Upper lobe of left lung (tissue), 6 donors: ENCODE data around the gene DNAJC3. TPM values are rescaled to one million over a fixed set of nuclear protein-coding genes. Genes with fewer than 3 reads are reported as not detected.

Experiments used
- ATAC-seq, 2 donors: fragments of 200-7000 bp; cut with Tn5 transposase; one replicate each; pipeline ENCODE4 v1.9.1; 2022; ENCODE audit warnings: mild to moderate bottlenecking in 2 of 2, moderate library complexity in 2 of 2; ENCODE audit not compliant: low FRiP score in 2 of 2
- DNase-seq, 2 donors: peaks; one replicate each; pipeline ENCODE4 v3.0.0-alpha.2; 2019 to 2020
- H3K27ac ChIP-seq, 4 donors: fragments of 200-600 bp; sonication (generic); one replicate each; pipeline ENCODE4 v1.5.1; 2016 to 2019
- H3K27me3 ChIP-seq, 4 donors: fragments of 200-600 bp; sonication (generic); one replicate each; pipeline ENCODE4 v1.5.1; 2017 to 2019
- H3K36me3 ChIP-seq, 4 donors: fragments of 200-600 bp; sonication (generic); one replicate each; pipeline ENCODE4 v1.5.1; 2016 to 2019
- H3K4me1 ChIP-seq, 4 donors: fragments of 200-600 bp; sonication (generic); one replicate each; pipeline ENCODE4 v1.5.1; 2018 to 2019
- H3K4me3 ChIP-seq, 4 donors: fragments of 200-600 bp; sonication (generic); one replicate each; pipeline ENCODE4 v1.5.1; 2017 to 2019; ENCODE audit warnings: mild to moderate bottlenecking in 2 of 4, moderate library complexity in 1 of 4
- H3K9me3 ChIP-seq, 4 donors: fragments of 200-600 bp; sonication (generic); one replicate each; pipeline ENCODE4 v1.5.1; 2018 to 2019
- EP300 ChIP-seq, 4 donors: sonication (generic); formaldehyde crosslinking; IDR thresholded peaks; one replicate each; pipeline ENCODE4 v1.5.1; 2017; ENCODE audit warnings: antibody characterized with exemption in 4 of 4, control low read depth in 2 of 4
- POLR2A ChIP-seq, 4 donors: fragments of 450-650 bp; IDR thresholded peaks; one replicate each; pipeline ENCODE4 v1.5.1; 2016 to 2017; ENCODE audit warnings: antibody characterized with exemption in 4 of 4, mild to moderate bottlenecking in 2 of 4
- POLR2AphosphoS5 ChIP-seq, 2 donors: sonication (generic); formaldehyde crosslinking; IDR thresholded peaks; one replicate each; pipeline ENCODE4 v1.5.1; 2017; ENCODE audit warnings: antibody characterized with exemption in 2 of 2
- WGBS, 2 donors: methylation state at CpG; one replicate each; pipeline ENCODE4 v1.1.5; 2017 to 2018; 5-methylcytosine and 5-hydroxymethylcytosine counted together
- total RNA-seq, 6 donors: library from RNA; depleted of rRNA in 4 of 6; stranded (reverse); fragments of >200 nt in 4 of 6; gene quantifications; one replicate each; pipeline versions ENCODE4 v1.1.0 to v1.2.1, GENCODE V29; 2016 to 2021
- TF ChIP-seq, protein P1 (sequence below), 6 experiments: fragments of 450-650 bp in 4 of 6; fragments of 200-600 bp in 2 of 6; sonication (generic) in 2 of 6; IDR thresholded peaks; one replicate each; pipeline ENCODE4 v1.5.1; 2016 to 2019; ENCODE audit warnings: antibody characterized with exemption in 6 of 6
- donor health status: DM: no; HTN: no; CAD: no; lungs with moderate emphysema.
- donor health status: DM: no; HTN: yes; CAD: no; lungs with severe emphysema.

DNAJC3 gene
- total RNA-seq, 6 donors from 2014 or later: 27.2 to 86.2 (median 53.3) TPM

DNA sequence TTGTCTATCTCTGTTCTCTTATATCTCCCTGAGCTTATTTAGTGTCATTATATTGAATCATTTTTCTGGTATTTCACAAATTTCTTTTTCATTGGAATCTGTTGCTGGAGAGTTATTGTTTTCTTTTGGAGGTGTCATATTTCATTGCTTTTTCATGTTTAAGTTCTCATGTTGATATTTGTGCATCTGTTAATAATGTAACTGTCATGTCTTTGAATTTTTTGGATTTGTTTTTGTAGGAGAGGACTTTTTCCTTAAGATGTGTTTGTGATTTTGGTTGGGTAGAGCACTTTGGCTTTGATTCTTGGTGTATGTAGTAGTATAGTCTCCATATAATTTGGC, 64.0 kb downstream of the DNAJC3 start:
- TF ChIP-seq POLR2AphosphoS5 (IDR thresholded peaks at IDR 0.05) (no peak), EP300 (IDR thresholded peaks at IDR 0.05) (no peak), POLR2A (IDR thresholded peaks at IDR 0.05) (no peak)
- TF ChIP-seq, protein P1, sequence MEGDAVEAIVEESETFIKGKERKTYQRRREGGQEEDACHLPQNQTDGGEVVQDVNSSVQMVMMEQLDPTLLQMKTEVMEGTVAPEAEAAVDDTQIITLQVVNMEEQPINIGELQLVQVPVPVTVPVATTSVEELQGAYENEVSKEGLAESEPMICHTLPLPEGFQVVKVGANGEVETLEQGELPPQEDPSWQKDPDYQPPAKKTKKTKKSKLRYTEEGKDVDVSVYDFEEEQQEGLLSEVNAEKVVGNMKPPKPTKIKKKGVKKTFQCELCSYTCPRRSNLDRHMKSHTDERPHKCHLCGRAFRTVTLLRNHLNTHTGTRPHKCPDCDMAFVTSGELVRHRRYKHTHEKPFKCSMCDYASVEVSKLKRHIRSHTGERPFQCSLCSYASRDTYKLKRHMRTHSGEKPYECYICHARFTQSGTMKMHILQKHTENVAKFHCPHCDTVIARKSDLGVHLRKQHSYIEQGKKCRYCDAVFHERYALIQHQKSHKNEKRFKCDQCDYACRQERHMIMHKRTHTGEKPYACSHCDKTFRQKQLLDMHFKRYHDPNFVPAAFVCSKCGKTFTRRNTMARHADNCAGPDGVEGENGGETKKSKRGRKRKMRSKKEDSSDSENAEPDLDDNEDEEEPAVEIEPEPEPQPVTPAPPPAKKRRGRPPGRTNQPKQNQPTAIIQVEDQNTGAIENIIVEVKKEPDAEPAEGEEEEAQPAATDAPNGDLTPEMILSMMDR (IDR thresholded peaks at IDR 0.05): no peak

DNA sequence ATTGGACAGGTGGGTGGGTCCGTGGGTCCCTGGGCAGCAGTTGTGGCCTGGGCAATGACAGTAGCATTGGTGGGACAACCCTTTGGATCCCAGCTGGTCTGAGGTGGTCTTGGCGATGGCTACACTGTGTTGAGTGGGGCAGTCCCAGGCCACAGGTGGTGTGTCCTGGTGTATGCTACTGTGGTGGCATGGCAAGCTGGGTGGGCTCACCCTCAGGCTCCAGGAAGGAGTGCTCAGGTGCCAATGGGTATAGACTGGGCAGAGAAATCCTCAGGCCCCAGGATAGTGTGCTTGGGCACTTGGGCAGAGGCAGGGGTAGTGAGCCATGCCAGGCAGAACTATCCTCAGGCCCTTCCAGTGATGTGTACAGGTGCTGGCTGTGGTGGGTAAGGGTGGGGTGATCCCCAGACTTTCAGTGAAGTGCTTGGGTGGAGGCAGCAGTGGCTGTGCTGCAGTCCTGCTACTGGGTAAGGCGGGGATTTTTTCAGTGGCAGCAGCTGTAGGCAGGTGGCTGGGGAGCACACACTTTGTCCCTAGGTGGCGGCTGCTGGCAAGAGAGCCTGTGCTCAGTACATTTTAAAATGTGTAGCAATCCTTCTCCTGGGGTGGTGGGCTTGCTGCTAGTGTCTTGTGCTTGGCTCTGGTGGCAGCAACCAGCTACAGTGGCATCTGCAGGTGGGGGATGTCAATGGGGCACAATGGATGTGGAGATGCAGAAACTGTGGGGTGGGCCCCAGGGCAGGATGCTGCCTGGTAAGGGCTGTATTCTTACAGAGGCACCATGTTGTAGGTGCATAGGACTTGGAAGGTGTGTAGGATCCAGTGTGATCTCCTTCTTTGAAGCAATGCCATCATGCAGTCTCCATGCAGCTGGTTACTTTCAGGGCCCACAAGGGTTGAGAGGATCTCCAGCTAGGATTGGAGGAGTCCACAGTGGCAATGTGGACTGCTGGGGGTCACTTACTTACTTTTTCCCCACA, 64.9 kb downstream of the DNAJC3 start:
- peaks cover 0 to 9% (median 5%) of the 10 kb centered on the region in 4 donors for H3K4me1 ChIP-seq
- H3K27me3 ChIP-seq: no peaks in the 10 kb centered on the region
- no peak overlapping the region for H3K4me3 ChIP-seq
- no peak for TF ChIP-seq POLR2A (IDR thresholded peaks at IDR 0.05)
- TF ChIP-seq EP300 (IDR thresholded peaks at IDR 0.05): no peak
- no peak for TF ChIP-seq POLR2AphosphoS5 (IDR thresholded peaks at IDR 0.05)
- TF ChIP-seq, protein P1 (IDR thresholded peaks at IDR 0.05): no peak
- no peaks in the 10 kb centered on the region for H3K36me3 ChIP-seq
- H3K9me3 ChIP-seq: no peaks in the 10 kb centered on the region
- 94 to 98% methylated on average over 2 to 4 of the region's 4 CpGs for WGBS, 2 donors
- DNase-seq (no peak), ATAC-seq (peak; percentile 6 to 66)
- H3K27ac ChIP-seq: no peak overlapping the region

More for the DNA sequence above, 64.0 kb downstream of the DNAJC3 start:
- H3K27ac ChIP-seq: no peak overlapping the region
- no peaks in the 10 kb centered on the region for H3K27me3 ChIP-seq
- H3K36me3 ChIP-seq: no peaks in the 10 kb centered on the region
- ATAC-seq (no peak), DNase-seq (no peak)
- no peaks in the 10 kb centered on the region for H3K9me3 ChIP-seq
- peaks cover 0 to 9% (median 5%) of the 10 kb centered on the region in 4 donors for H3K4me1 ChIP-seq
- no peak overlapping the region for H3K4me3 ChIP-seq

DNA sequence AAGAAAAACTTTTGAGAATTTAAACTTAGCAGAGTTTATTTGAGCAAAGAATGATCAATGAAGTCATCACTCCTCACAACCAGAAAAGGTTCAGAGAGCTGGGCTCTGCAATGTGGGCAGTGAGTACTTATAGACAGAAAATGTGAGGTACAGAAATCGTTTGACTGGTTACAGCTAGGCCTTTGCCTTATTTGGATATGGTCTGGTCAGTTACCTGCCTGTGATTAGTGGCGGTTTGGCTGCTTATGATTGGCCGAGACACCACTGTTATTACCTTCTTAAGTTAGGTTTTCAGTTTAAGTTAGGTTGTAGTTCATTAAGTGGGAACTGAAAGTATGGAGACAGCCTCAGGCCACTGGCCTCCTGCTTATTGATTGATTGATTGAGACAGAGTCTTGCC, 66.3 kb downstream of the DNAJC3 start:
- peaks cover 0 to 9% (median 5%) of the 10 kb centered on the region in 4 donors for H3K4me1 ChIP-seq
- DNase-seq (no peak), ATAC-seq (no peak)
- H3K27me3 ChIP-seq: no peaks in the 10 kb centered on the region
- 94 to 100% methylated on average over 3 of the region's 3 CpGs for WGBS, 2 donors
- no peak overlapping the region for H3K4me3 ChIP-seq
- H3K36me3 ChIP-seq: no peaks in the 10 kb centered on the region
- no peaks in the 10 kb centered on the region for H3K9me3 ChIP-seq
- H3K27ac ChIP-seq: no peak overlapping the region
- TF ChIP-seq EP300 (IDR thresholded peaks at IDR 0.05) (no peak), POLR2AphosphoS5 (IDR thresholded peaks at IDR 0.05) (no peak), POLR2A (IDR thresholded peaks at IDR 0.05) (no peak)
- TF ChIP-seq, protein P1 (IDR thresholded peaks at IDR 0.05): no peak

- Histone ChIP-seq H3K4me3 (no peak overlapping the region), H3K27ac (no peak overlapping the region), H3K9me3 (no peaks in the 10 kb centered on the region), H3K36me3 (no peaks in the 10 kb centered on the region), H3K4me1 (peaks cover 0 to 9% (median 5%) of the 10 kb centered on the region in 4 donors), H3K27me3 (no peaks in the 10 kb centered on the region)
- ATAC-seq (no peak), DNase-seq (no peak)
- TF ChIP-seq, protein P1 (IDR thresholded peaks at IDR 0.05): no peak
- TF ChIP-seq POLR2A (IDR thresholded peaks at IDR 0.05): no peak
- TF ChIP-seq EP300 (IDR thresholded peaks at IDR 0.05): no peak
- no peak for TF ChIP-seq POLR2AphosphoS5 (IDR thresholded peaks at IDR 0.05)
- 70 to 84% methylated on average over 4 of the region's 4 CpGs for WGBS, 2 donors
Observed at GRCh38 chr13:95745289-95745688, 68.3 kb downstream of the DNAJC3 start.
